ENCODE results near the gene ADAP1. TPM values are rescaled to one million over a fixed set of nuclear protein-coding genes. Genes with fewer than 3 reads are reported as not detected.

Gene ADAP1
- total RNA-seq, 4 donors from 2014 or later, result 44.8 to 106 (median 60.1) TPM

DNA sequence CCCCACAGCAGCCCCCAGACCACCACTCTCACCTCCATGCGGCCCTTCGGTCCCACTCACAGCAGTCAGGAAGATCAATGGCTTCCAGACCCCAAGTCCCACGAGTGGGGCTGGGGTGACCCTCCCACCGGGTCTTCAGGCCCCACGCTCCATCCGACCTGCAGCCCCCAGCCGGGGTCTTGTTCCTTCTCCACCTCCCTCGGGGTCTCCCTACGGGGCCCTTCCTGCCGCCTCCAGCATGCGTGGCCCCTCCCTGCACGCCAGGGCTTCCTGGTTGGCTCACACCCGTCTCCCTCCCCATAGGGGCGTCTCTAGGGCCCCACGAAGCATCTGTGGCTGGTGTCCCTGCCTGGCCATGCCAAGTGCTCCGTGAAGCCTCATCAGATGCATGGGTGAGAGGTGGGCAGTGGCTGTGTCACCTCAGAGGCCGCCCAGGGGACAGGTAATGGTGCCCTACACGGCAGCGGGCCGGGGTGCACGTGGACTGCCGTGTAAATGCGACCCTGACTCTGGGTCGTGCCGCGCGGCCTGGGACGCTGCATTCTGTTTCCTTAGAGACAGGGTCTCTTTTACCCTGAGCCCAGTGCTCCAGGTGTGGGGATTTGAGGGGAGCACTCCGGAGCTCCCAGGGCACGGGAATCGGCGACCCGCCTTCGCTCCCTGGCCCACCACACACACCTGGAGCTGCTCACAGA, 19.9 kb downstream of the ADAP1 start:
- Histone ChIP-seq H3K4me1 (no peaks in the 10 kb centered on the region), H3K27me3 (no peaks in the 10 kb centered on the region), H3K27ac (no peak overlapping the region), H3K9me3 (no peaks in the 10 kb centered on the region), H3K4me3 (no peak overlapping the region), H3K36me3 (peaks cover 0 to 10% of the 10 kb centered on the region in 2 donors)
- TF ChIP-seq EP300 (IDR thresholded peaks at IDR 0.05) (no peak), POLR2AphosphoS5 (IDR thresholded peaks at IDR 0.05) (no peak), POLR2A (IDR thresholded peaks at IDR 0.05) (no peak)
- TF ChIP-seq, protein P1, sequence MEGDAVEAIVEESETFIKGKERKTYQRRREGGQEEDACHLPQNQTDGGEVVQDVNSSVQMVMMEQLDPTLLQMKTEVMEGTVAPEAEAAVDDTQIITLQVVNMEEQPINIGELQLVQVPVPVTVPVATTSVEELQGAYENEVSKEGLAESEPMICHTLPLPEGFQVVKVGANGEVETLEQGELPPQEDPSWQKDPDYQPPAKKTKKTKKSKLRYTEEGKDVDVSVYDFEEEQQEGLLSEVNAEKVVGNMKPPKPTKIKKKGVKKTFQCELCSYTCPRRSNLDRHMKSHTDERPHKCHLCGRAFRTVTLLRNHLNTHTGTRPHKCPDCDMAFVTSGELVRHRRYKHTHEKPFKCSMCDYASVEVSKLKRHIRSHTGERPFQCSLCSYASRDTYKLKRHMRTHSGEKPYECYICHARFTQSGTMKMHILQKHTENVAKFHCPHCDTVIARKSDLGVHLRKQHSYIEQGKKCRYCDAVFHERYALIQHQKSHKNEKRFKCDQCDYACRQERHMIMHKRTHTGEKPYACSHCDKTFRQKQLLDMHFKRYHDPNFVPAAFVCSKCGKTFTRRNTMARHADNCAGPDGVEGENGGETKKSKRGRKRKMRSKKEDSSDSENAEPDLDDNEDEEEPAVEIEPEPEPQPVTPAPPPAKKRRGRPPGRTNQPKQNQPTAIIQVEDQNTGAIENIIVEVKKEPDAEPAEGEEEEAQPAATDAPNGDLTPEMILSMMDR (IDR thresholded peaks at IDR 0.05), result no peak
- WGBS, 2 donors (ENCODE audit: low coverage in 1 of 2), result 74 to 83% methylated on average over 6 to 14 of the region's 34 CpGs
- ATAC-seq, result no peak

DNA sequence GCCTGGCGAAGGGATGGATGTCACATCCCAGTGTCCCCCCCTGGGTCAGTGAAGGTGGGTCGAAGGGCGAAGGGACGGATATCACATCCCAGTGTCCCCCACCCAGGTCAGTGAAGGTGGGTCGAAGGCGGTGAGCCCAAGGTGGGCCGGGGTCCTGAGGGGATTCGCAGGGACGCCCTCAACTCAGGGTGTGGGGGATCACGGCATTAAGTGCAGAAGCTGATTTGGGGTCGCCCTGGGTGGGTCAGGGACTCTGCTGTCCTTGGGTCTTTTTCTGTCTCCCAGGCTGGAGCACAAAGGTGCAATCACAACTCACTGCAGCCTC, 21.9 kb downstream of the ADAP1 start:
- no peak for TF ChIP-seq EP300 (IDR thresholded peaks at IDR 0.05)
- no peak for TF ChIP-seq POLR2AphosphoS5 (IDR thresholded peaks at IDR 0.05)
- TF ChIP-seq, protein P1 (IDR thresholded peaks at IDR 0.05), result no peak
- Histone ChIP-seq H3K4me3 (no peak overlapping the region), H3K4me1 (peaks cover 0 to 17% (median 0%) of the 10 kb centered on the region in 3 donors), H3K27me3 (no peaks in the 10 kb centered on the region), H3K9me3 (no peaks in the 10 kb centered on the region), H3K36me3 (peaks cover 0 to 10% of the 10 kb centered on the region in 2 donors), H3K27ac (no peak overlapping the region)
- no peak for ATAC-seq
- no CpG with 5 or more reads among the region's 11 CpGs for WGBS, 2 donors (ENCODE audit: low coverage in 1 of 2)

DNA sequence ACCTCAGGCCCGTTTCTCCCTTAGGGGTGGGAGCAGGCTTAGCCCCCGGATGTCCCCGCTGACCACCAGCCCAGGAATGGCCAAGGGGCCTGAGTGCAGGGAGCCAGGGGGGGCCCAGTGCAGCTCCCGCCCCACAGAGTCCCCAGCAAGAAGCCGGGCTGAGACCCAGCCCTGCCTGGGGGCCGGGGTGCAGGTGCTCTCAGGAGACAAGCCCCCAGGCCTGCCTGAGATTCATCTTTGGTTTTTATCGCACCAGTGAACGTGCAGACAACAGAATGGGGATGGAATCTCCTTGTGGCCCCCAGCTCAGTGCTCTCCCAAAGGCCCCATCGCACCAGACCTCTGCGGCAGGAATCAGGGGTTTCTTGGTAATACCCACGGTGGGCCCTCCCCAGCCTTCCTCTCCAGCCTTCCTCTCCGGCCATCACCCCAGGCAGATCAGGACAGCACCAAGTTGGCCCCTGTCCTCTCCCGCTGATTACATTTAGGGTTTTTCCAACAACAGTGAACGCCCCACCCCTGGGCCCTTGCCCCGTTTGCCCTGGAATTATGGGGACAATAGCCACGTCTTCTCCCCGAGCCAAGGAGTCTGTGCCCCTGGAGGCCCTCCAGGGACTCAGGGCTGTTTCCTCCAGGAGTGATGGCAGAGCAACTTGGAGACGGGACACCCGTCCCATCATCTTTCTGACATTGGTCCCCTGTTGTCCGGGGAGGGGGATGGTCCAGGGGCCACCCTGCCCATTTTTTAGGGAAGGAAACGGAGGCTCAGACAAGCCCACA, 22.4 kb downstream of the ADAP1 start:
- TF ChIP-seq POLR2A (IDR thresholded peaks at IDR 0.05), result no peak
- no peak for TF ChIP-seq EP300 (IDR thresholded peaks at IDR 0.05)
- no peak for TF ChIP-seq POLR2AphosphoS5 (IDR thresholded peaks at IDR 0.05)
- TF ChIP-seq, protein P1 (IDR thresholded peaks at IDR 0.05), result no peak
- H3K4me3 ChIP-seq, result no peak overlapping the region
- 93 to 94% methylated on average over 3 to 7 of the region's 21 CpGs for WGBS, 2 donors (ENCODE audit: low coverage in 1 of 2)
- no peak overlapping the region for H3K27ac ChIP-seq
- peaks cover 0 to 20% (median 0%) of the 10 kb centered on the region in 3 donors for H3K4me1 ChIP-seq
- no peaks in the 10 kb centered on the region for H3K27me3 ChIP-seq
- H3K36me3 ChIP-seq, result peaks cover 0 to 10% of the 10 kb centered on the region in 2 donors
- no peak for ATAC-seq
- H3K9me3 ChIP-seq, result no peaks in the 10 kb centered on the region

DNA sequence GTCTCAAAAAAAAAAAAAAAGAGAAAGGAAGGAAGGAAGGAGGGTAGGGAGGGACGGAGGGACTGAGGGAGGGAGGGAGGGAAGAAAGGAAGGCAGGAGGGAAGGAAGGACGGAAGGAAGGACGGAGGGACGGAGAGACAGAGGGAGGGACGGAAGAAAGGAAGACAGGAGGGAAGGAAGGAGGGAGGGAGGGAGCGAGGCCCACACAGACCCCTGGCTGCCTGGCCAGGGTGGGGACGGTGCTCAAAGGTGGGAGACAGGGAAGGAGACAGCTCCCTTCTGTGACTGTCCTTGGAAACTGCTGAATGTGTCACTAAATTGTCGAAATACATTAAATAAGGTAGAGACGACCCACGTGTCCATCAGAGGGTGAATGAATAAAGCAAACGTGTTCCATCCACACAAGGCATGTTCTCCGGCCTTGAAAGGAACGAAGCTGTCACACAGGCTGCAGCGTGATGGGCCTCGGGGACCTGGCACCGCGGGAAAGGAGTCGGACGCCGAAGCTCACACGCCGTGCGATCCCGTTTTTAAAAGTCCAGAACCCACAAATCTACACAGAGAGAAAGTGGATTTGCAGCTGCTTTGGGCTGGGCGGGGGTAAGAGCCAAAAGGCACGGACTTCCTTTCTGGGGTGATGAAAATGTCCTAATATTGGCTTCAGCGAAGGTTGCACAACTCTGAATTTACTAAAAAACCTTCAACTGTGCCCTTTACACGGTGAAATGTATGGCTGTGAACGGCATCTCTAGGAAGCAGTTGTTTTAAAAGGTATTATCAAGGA, 23.3 kb downstream of the ADAP1 start:
- H3K9me3 ChIP-seq, result no peaks in the 10 kb centered on the region
- no peak for ATAC-seq
- H3K27ac ChIP-seq, result peak overlapping the region in 2 of 4 donors; percentile 31 to 38
- 61 to 67% methylated on average over 15 to 29 of the region's 29 CpGs for WGBS, 2 donors (ENCODE audit: low coverage in 1 of 2)
- H3K4me3 ChIP-seq, result no peak overlapping the region
- H3K4me1 ChIP-seq, result peaks cover 0 to 28% (median 0%) of the 10 kb centered on the region in 3 donors
- no peak for TF ChIP-seq POLR2AphosphoS5 (IDR thresholded peaks at IDR 0.05)
- TF ChIP-seq, protein P1 (IDR thresholded peaks at IDR 0.05), result no peak
- peaks cover 0 to 10% of the 10 kb centered on the region in 2 donors for H3K36me3 ChIP-seq
- no peaks in the 10 kb centered on the region for H3K27me3 ChIP-seq

All from gastroesophageal sphincter (tissue), 4 donors.